ENCODE results near the gene RAD21L1.

RAD21L1 gene

DNA sequence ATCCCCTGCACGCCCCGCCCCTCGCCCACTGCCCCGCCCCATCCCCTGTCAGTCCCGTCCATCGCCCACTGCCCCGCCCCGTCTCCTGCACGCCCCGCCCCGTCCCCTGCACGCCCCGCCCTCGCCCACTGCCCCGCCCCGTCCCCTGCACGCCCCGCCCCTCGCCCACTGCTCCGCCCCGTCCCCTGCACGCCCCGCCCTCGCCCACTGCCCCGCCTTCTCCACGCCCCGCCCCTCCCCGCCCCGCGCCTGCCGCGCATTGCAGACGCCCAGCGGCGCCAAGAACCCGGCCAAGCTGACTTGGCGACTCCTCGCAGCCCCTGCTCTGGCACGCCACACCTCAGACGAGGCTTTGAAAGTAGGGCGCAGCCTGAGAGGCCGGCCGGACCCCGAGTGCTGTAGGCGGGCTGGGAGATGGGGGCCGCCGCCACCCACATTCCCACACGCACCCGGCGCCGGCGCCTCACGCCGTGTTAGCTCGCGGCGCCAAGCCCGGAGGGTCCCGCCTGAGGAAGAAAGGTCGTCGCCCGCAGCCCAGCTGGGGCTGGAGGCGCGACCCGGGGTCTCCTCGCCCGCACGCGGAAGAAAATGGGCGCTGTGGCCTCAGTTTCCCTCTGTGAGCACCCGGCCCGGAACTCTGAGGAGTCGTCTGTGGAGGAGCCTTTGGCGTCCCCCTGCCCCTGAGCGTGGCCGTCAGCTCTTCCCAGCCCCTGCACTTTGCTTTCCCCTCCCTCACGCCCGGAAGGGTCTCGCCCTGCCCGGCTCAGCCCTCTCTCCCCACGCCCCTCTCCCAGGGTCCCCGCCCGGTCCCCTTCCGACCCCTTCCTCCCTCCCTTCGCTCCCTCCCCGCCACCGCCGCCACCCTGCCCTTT, at the start of gene RAD21L1:
TSS of gene RAD21L1 (plus strand) at position 262 of the 872 bp plus-strand sequence. CDS start 2,410 bp downstream, outside the sequence.
- DNase-seq (ENCODE audit: low read depth in 2 of 2) = peak; percentile 57 to 76

GRCh38 chr20:1177680-1178079, 48.2 kb upstream of the RAD21L1 start:
- DNase-seq (ENCODE audit: low read depth in 2 of 2) = no peak

DNA sequence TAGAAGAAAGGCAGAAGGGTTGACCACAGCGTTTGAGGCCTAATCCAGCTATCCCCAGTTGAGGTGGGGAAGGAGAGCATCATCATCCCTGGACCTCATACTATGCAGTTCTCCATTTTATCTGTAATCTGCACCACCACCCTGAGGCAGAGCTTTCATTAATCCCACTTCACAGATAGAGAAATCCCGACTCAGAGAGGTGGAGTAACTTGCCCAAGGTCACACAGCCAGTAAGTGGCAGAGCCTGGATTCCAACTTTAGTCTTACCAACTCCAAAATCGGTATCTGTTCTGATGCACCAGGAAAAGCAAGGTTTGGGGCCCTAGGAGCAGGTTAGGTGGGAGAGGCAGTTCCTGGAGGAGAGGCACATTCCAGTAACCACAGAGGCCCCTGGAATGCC, 47.7 kb upstream of the RAD21L1 start:
- no peak for DNase-seq (ENCODE audit: low read depth in 2 of 2)

GRCh38 chr20:1178623-1179022, 47.2 kb upstream of the RAD21L1 start:
- no peak for DNase-seq (ENCODE audit: low read depth in 2 of 2)

DNA sequence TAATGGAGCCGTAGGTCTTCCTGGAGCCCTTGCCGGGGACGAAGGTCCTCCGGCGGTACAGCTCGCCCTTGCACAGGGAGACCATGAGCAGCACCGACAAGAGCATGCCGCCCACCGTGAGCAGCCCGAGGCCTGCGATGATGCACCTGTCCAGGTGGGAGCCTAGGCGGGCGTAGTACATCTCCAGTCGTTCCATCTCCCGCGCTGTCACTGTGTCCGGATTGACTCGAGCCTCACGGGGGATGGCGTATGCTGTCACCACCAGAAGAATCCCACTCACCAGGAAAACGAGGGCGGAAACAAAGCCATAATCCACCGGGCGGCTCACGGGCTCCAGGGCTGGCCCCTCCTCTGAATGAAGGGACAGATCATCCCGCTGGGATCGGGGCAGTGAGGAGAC, 44.9 kb upstream of the RAD21L1 start:
- DNase-seq (ENCODE audit: low read depth in 2 of 2) = no peak

GRCh38 chr20:1182106-1182505, 43.7 kb upstream of the RAD21L1 start:
- no peak for DNase-seq (ENCODE audit: low read depth in 2 of 2)

- no peak for DNase-seq (ENCODE audit: low read depth in 2 of 2)
Observed at GRCh38 chr20:1183153-1183552, 42.7 kb upstream of the RAD21L1 start.

- no peak for DNase-seq (ENCODE audit: low read depth in 2 of 2)
Observed at GRCh38 chr20:1184260-1184637, 41.6 kb upstream of the RAD21L1 start.

DNA sequence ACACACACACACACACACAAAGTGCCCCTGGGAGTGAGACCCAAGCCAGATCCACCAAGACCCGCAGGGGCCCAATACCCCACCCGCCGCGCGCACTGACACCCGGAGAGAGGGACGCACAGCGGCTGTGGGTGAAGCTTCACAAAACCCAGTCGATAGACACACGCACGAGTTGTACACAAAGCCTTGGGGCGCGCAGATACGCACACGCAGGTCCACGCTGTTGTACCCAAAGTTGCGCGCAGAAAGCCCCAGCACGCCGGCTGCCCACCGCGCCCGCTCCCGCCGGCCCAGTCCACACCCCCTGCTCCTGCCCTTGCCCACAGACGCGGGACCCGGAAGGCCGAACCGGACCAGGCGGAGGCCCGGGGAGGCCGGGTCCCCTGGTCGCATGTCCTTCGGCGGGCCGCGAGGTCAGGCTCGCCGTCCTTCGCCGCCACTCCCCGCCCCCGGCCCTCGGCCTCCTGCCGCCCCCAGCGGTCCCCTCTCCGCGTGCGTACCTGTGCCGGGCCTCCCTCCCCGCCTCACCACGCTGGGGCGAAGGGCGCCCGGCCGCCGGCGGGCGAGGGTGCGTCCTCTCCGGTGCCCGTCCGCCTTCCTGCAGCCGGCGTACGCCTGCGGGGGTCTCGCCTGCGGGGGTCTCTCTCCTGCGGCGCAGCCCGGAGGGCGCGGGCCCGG, 41.1 kb upstream of the RAD21L1 start, which contains the start of gene TMEM74B:
TSS of gene TMEM74B (minus strand) at position 344 of the 678 bp plus-strand sequence. CDS start 1,180 bp downstream, outside the sequence.
- DNase-seq (ENCODE audit: low read depth in 2 of 2) = no peak

- no peak for DNase-seq (ENCODE audit: low read depth in 2 of 2)
Observed at GRCh38 chr20:1185316-1185741, 40.5 kb upstream of the RAD21L1 start.

- DNase-seq (ENCODE audit: low read depth in 2 of 2) = peak in 1 of 2 donors; percentile 7
Observed at GRCh38 chr20:1185790-1186334, 40.0 kb upstream of the RAD21L1 start.

GRCh38 chr20:1186367-1186991, 39.4 kb upstream of the RAD21L1 start:
- no peak for DNase-seq (ENCODE audit: low read depth in 2 of 2)

GRCh38 chr20:1187605-1188171, 38.2 kb upstream of the RAD21L1 start:
- DNase-seq (ENCODE audit: low read depth in 2 of 2) = no peak

- DNase-seq (ENCODE audit: low read depth in 2 of 2) = no peak
Observed at GRCh38 chr20:1188347-1188746, 37.5 kb upstream of the RAD21L1 start.

GRCh38 chr20:1189827-1190226, 36.0 kb upstream of the RAD21L1 start:
- DNase-seq (ENCODE audit: low read depth in 2 of 2) = no peak

DNA sequence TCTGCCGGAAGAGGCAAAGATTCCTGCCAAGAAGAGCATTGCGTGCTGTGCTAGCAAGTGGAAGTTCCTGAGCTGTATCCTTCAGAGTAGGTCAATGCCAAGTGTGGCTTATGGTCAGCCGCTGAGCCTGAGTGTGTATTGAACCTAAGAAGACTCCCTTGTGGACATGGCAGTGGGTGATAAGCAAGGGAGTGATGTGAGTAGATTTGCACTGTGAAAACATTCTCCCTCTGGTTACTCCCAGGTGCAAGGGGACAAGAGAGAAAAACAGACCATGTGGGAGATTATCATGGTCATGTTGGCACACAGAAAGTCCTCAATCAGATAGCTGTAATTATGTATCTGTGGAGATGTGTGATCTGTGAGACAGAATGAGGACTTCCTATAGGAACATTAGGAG, 35.0 kb upstream of the RAD21L1 start:
- DNase-seq (ENCODE audit: low read depth in 2 of 2) = no peak

DNA sequence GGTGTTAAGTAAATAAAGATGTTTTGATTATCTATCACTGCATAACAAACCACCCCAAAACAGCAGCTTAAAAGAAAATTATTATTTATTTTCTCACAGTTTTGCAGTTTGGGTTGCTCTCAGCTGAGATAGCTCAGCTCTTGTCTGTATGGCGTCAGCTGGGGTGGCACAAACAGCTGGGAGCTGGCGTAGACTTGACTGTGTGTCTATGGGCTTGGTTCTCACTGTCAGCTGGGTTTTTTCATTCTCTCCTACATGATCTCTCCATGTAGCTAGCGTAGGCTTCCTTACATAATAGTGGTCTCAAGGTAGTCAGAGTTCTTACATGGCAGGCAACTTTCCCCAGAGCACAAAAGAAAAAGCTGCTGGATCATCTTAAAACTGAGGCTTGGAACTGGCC, 34.5 kb upstream of the RAD21L1 start:
- no peak for DNase-seq (ENCODE audit: low read depth in 2 of 2)

DNA sequence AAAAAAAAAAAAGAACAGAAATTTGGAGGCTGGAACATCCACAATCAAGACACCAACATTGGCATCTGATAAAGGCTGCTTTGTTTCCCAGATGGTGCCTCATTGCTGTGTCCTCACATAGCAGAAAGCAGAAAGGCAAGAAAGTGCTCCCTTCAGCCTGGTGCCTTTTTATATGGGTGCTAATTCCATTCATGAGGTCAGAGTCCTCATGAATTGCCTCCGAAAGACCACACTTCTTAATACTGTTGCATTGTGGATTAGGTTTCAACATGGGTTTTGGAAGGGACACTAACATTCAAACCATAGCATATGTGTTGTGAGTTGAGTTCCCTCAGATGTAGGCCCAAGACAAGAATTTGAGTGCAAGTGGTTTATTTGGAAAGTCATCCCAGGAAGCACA, 30.6 kb upstream of the RAD21L1 start:
- DNase-seq (ENCODE audit: low read depth in 2 of 2) = no peak

GRCh38 chr20:1196634-1197033, 29.2 kb upstream of the RAD21L1 start:
- DNase-seq (ENCODE audit: low read depth in 2 of 2) = no peak

- DNase-seq (ENCODE audit: low read depth in 2 of 2) = no peak
Observed at GRCh38 chr20:1197801-1198200, 28.0 kb upstream of the RAD21L1 start.

- no peak for DNase-seq (ENCODE audit: low read depth in 2 of 2)
Observed at GRCh38 chr20:1198751-1199150, 27.1 kb upstream of the RAD21L1 start.

Measured in stimulated activated CD8-positive, alpha-beta memory T cell treated with anti-CD3 and anti-CD28 coated beads, Interleukin-2, amount 100 ng/mL, for 1 hour (primary cell).